ENCODE results near the gene TMEM135. TPM values are rescaled to one million over a fixed set of nuclear protein-coding genes. Genes with fewer than 3 reads are reported as not detected.
"Not testable (repeated sequence)": the region's sequence is repeated elsewhere in the genome, so short reads cannot be mapped to it uniquely, and the experiment has no call there.

The TMEM135 gene
- total RNA-seq, 1 donor from 2014 or later, result 38.1 TPM

DNA sequence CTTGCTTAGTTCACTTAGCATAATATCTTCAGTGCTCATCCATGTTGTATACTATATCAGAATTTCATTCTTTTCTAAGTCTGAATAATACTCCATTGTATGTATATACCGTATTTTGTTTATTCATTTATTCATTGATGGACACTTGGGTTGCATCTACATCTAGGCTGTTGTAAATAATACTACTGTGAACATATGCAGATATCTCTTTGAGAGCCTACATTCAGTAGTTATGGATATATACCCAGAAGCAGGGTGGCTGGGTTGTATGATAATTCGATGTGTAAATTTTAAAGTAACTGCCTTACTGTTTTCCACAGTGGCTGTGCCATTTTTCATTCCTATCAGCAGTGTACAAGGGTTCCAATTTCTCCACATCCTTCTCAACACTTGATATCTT, 116.5 kb downstream of the TMEM135 start:
- peaks cover 1% of the 10 kb centered on the region for H3K4me1 Mint-ChIP-seq (ENCODE audit: low read depth, unreplicated experiment)
- no peak overlapping the region for H3K4me3 Mint-ChIP-seq (ENCODE audit: unreplicated experiment)
- H3K27ac Mint-ChIP-seq (ENCODE audit: unreplicated experiment), result no peak overlapping the region
- H3K27me3 Mint-ChIP-seq (ENCODE audit: unreplicated experiment), result no peaks in the 10 kb centered on the region
- H3K36me3 Mint-ChIP-seq (ENCODE audit: unreplicated experiment), result no peaks in the 10 kb centered on the region
- no peaks in the 10 kb centered on the region for H3K9me3 Mint-ChIP-seq (ENCODE audit: unreplicated experiment)
- TF ChIP-seq, protein P1, sequence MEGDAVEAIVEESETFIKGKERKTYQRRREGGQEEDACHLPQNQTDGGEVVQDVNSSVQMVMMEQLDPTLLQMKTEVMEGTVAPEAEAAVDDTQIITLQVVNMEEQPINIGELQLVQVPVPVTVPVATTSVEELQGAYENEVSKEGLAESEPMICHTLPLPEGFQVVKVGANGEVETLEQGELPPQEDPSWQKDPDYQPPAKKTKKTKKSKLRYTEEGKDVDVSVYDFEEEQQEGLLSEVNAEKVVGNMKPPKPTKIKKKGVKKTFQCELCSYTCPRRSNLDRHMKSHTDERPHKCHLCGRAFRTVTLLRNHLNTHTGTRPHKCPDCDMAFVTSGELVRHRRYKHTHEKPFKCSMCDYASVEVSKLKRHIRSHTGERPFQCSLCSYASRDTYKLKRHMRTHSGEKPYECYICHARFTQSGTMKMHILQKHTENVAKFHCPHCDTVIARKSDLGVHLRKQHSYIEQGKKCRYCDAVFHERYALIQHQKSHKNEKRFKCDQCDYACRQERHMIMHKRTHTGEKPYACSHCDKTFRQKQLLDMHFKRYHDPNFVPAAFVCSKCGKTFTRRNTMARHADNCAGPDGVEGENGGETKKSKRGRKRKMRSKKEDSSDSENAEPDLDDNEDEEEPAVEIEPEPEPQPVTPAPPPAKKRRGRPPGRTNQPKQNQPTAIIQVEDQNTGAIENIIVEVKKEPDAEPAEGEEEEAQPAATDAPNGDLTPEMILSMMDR (IDR thresholded peaks at IDR 0.05; ENCODE audit: partially characterized antibody, unreplicated experiment), result no peak
- DNase-seq, result no peak

DNA sequence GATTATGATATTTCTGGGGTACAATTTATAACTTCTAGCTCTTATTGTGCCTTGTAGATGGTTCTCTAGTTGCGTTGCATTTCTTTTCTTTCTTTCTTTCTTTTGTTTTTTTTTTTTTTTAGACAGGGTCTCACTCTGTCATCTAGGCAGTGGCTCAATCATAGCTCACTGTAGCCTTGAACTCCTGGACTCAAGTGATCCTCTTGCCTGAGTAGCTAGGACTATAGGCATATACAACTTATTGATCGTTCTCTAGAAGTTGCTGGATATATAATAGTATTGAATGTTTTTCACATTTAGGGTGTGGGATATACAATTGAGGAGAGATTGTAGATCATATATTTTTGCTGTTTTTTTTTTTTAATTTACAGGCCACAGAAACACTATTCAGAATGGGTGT, 119.2 kb downstream of the TMEM135 start:
- TF ChIP-seq, protein P1 (IDR thresholded peaks at IDR 0.05; ENCODE audit: partially characterized antibody, unreplicated experiment), result no peak
- H3K27ac Mint-ChIP-seq (ENCODE audit: unreplicated experiment), result no peak overlapping the region
- no peak overlapping the region for H3K4me3 Mint-ChIP-seq (ENCODE audit: unreplicated experiment)
- no peaks in the 10 kb centered on the region for H3K27me3 Mint-ChIP-seq (ENCODE audit: unreplicated experiment)
- H3K36me3 Mint-ChIP-seq (ENCODE audit: unreplicated experiment), result no peaks in the 10 kb centered on the region
- peaks cover 1% of the 10 kb centered on the region for H3K4me1 Mint-ChIP-seq (ENCODE audit: low read depth, unreplicated experiment)
- DNase-seq, result no peak
- H3K9me3 Mint-ChIP-seq (ENCODE audit: unreplicated experiment), result no peaks in the 10 kb centered on the region

DNA sequence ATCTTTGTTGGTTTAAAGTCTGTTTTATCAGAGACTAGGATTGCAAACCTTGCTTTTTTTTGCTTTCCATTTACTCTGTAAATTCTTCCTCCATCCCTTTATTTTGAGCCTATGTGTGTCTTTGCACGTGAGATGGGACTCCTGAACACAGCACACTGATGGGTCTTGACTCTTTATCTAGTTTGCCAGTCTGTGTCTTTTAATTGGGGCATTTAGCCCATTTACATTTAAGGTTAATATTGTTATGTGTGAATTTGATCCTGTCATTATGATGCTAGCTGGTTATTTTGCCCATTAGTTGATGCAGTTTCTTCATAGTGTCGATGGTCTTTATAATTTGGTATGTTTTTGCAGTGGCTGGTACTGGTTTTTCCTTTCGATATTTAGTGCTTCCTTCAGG, 131.3 kb downstream of the TMEM135 start:
- not testable (repeated sequence) for H3K27me3 Mint-ChIP-seq (ENCODE audit: unreplicated experiment); H3K4me3 Mint-ChIP-seq (ENCODE audit: unreplicated experiment); H3K27ac Mint-ChIP-seq (ENCODE audit: unreplicated experiment); DNase-seq; H3K4me1 Mint-ChIP-seq (ENCODE audit: low read depth, unreplicated experiment)
- Mint-ChIP-seq H3K9me3 (ENCODE audit: unreplicated experiment) (peaks cover 14% of the 10 kb centered on the region), H3K36me3 (ENCODE audit: unreplicated experiment) (peaks cover 32% of the 10 kb centered on the region)

DNA sequence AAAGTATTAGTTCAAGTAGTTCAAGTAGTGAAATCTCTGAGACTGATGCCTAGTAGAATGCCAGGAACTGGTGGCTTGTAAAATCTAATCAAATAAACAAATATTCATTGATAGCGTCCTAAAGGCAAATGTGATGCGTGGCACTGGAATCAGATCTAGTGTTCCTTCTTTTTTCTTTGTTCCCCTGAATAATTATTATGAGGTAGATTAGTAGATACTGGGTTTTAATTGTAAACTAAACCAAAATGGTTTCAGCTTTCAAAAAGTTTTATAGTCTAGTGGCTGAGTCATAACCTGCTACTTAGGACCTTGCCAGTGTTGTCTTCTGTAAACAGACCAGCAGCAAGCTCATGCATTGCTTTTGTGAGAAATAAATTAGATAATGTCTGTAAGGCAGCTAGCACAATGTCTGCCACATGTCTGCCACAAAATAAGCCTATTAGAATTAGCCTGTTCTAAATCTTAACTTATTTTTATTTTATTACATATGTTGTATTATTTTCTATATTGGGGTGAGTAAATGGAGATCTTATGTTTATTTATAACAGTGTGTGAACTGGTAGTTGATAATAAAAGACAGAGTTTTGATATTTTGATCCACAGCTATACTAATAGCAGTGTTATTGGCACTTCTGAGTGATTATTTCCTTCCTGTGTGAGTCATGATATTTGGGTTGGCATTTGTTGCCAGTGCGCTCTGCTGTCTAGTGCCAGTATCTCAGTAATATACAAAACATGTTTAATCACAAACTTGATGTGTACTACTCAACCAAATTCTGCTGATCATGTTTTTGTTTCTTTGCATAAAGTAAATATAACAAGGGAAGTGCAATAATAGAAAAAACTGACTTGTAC, 135.7 kb downstream of the TMEM135 start:
- peaks cover 8% of the 10 kb centered on the region for H3K4me1 Mint-ChIP-seq (ENCODE audit: low read depth, unreplicated experiment)

DNA sequence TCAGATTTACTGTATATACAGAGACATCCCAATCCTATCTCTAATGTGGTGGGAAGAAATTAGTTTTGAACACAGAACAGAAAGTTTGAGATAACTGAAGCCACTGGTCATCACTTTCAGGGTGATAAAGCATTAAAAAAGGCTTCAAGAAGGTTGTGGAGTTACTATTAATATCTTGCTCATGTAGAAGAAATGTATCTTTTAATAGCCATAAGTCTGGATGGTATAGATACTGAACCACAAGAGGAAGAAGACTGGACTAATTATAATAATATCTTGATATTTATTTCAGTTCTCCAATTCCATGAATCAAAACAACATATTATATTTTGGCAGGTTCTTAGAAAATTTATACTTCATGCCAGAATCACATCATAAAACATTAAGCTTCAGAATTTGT, 137.1 kb downstream of the TMEM135 start:
- peaks cover 1% of the 10 kb centered on the region for H3K9me3 Mint-ChIP-seq (ENCODE audit: unreplicated experiment)
- H3K4me3 Mint-ChIP-seq (ENCODE audit: unreplicated experiment), result no peak overlapping the region
- TF ChIP-seq, protein P1 (IDR thresholded peaks at IDR 0.05; ENCODE audit: partially characterized antibody, unreplicated experiment), result no peak
- H3K4me1 Mint-ChIP-seq (ENCODE audit: low read depth, unreplicated experiment), result peaks cover 11% of the 10 kb centered on the region
- H3K27ac Mint-ChIP-seq (ENCODE audit: unreplicated experiment), result no peak overlapping the region
- no peak for DNase-seq
- no peaks in the 10 kb centered on the region for H3K27me3 Mint-ChIP-seq (ENCODE audit: unreplicated experiment)
- no peaks in the 10 kb centered on the region for H3K36me3 Mint-ChIP-seq (ENCODE audit: unreplicated experiment)

More for the DNA sequence above, 135.7 kb downstream of the TMEM135 start:
- Mint-ChIP-seq H3K27ac (ENCODE audit: unreplicated experiment) (no peak overlapping the region), H3K9me3 (ENCODE audit: unreplicated experiment) (peaks cover 2% of the 10 kb centered on the region), H3K27me3 (ENCODE audit: unreplicated experiment) (no peaks in the 10 kb centered on the region), H3K36me3 (ENCODE audit: unreplicated experiment) (peaks cover 12% of the 10 kb centered on the region), H3K4me3 (ENCODE audit: unreplicated experiment) (no peak overlapping the region)
- TF ChIP-seq, protein P1 (IDR thresholded peaks at IDR 0.05; ENCODE audit: partially characterized antibody, unreplicated experiment), result no peak
- no peak for DNase-seq
